GM23338 (cell line): ENCODE results near the gene QRFP.

Experiments used
- EZH2 ChIP-seq: fragments of 200-600 bp; sonication (generic); IDR thresholded peaks from one replicate; pipeline ENCODE4 v1.8.0; 2017; ENCODE audit warnings: antibody characterized with exemption, mild to moderate bottlenecking, low read depth; ENCODE audit not compliant: unreplicated experiment
- POLR2AphosphoS5 ChIP-seq: IDR thresholded peaks from 2 replicates; pipeline ENCODE4 v1.6.1; 2016; ENCODE audit warnings: antibody characterized with exemption, low read depth
- TF ChIP-seq, protein P1 (sequence below), 2 experiments: fragments of 200-600 bp in 1 of 2; sonication (generic) in 1 of 2; conservative IDR thresholded peaks; 2 replicates each; pipeline versions ENCODE4 v1.5.1 to v1.6.1; 2016 to 2017; ENCODE audit warnings: antibody characterized with exemption in 2 of 2, low read depth in 2 of 2, mild to moderate bottlenecking in 2 of 2, moderate library complexity in 1 of 2
- TF ChIP-seq, protein P2 (sequence below): IDR thresholded peaks from 2 replicates; pipeline ENCODE4 v1.6.1; 2016; ENCODE audit warnings: antibody characterized with exemption

DNA sequence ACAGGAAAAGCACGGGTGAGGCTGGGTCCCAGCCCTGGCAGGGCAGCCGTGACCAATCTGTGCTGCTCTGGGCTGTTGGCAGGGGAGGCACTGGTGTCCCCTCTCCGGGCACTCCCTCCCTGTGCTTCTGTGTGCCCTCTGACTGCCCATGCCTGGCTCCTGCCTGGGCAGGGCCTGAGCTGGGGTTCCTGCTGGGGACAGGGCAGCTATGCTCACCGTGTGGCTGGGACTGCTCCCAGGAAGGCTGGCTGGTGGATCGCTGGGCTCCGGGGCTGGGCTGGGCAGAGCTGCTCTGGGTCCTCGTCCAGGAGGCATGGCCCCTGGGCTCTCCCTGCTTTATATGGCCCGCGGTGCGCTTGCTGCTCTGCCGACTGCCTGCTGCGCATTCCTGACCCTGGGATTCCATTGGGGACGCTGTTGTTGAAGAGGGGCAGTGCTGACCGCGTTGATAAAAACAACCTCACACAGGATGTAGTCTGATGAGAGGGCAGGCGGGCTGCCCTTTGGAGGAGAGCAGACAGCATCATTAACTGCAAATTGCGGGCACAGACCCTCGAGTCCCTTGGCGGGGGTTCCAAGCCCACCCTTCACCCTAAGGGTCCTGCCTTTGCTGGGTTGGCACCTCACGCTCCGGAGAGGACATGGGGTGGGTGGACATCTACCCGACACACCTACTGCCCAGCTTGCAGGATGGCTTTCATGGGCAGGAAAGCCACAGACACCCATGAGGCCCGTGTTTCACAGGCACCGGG is 955 bp downstream of the QRFP start:
- TF ChIP-seq, protein P1, sequence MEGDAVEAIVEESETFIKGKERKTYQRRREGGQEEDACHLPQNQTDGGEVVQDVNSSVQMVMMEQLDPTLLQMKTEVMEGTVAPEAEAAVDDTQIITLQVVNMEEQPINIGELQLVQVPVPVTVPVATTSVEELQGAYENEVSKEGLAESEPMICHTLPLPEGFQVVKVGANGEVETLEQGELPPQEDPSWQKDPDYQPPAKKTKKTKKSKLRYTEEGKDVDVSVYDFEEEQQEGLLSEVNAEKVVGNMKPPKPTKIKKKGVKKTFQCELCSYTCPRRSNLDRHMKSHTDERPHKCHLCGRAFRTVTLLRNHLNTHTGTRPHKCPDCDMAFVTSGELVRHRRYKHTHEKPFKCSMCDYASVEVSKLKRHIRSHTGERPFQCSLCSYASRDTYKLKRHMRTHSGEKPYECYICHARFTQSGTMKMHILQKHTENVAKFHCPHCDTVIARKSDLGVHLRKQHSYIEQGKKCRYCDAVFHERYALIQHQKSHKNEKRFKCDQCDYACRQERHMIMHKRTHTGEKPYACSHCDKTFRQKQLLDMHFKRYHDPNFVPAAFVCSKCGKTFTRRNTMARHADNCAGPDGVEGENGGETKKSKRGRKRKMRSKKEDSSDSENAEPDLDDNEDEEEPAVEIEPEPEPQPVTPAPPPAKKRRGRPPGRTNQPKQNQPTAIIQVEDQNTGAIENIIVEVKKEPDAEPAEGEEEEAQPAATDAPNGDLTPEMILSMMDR (conservative IDR thresholded peaks at IDR 0.05; ENCODE audit: low read depth in 2 of 2) = no peak
- TF ChIP-seq, protein P2, sequence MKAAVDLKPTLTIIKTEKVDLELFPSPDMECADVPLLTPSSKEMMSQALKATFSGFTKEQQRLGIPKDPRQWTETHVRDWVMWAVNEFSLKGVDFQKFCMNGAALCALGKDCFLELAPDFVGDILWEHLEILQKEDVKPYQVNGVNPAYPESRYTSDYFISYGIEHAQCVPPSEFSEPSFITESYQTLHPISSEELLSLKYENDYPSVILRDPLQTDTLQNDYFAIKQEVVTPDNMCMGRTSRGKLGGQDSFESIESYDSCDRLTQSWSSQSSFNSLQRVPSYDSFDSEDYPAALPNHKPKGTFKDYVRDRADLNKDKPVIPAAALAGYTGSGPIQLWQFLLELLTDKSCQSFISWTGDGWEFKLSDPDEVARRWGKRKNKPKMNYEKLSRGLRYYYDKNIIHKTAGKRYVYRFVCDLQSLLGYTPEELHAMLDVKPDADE = no peak
- no peak for TF ChIP-seq EZH2
- no peak for TF ChIP-seq POLR2AphosphoS5
